Measurements from ENCODE around the gene SLC16A3. TPM values are rescaled to one million over a fixed set of nuclear protein-coding genes. Genes with fewer than 3 reads are reported as not detected.

The SLC16A3 gene
- total and polyA plus RNA-seq, 2 donors (not counting 3 experiments of a cell fraction or from before 2014, with no cell fraction given), result 95.9 to 171 TPM

GRCh38 chr17:82202981-82203380, 25.9 kb upstream of the SLC16A3 start:
- intact Hi-C loops (cut with micrococcal nuclease), result no loop called here
- DNase-seq (ENCODE audit: low read depth, low spot score) (no peak), FAIRE-seq (no peak)
- H3K9me3 ChIP-seq (replicated peaks; ENCODE audit: control insufficient read depth, insufficient read depth, low read length), result no peaks in the 10 kb centered on the region
- no peaks in the 10 kb centered on the region for H4K20me1 ChIP-seq (replicated peaks; ENCODE audit: control insufficient read depth, extremely low read depth, insufficient read depth, low read length)
- no peaks in the 10 kb centered on the region for H3K27me3 ChIP-seq (ENCODE audit: control insufficient read depth in 2 of 2, insufficient read depth in 2 of 2, low read length in 2 of 2)
- POLR2A ChIA-PET, result no interaction called here
- no TSS peak for BruUV-seq (replicated peaks)
- no peak overlapping the region for H3K4me2 ChIP-seq (ENCODE audit: insufficient read depth, low read length)
- H3K4me3 ChIP-seq (replicated peaks in 1 of 3; ENCODE audit: insufficient read depth in 1 of 3, low read depth in 1 of 3, low read length in 3 of 3), result no peak overlapping the region
- no peak overlapping the region for H3K9ac ChIP-seq (replicated peaks; ENCODE audit: extremely low read depth, insufficient read depth, low read length)
- H3K79me2 ChIP-seq (ENCODE audit: control insufficient read depth, insufficient read depth, low read length), result no peaks in the 10 kb centered on the region
- no peaks in the 10 kb centered on the region for H3K36me3 ChIP-seq (ENCODE audit: control insufficient read depth in 2 of 2, extremely low read depth in 1 of 2, insufficient read depth in 2 of 2, low read length in 2 of 2)
- no peaks in the 10 kb centered on the region for H3K9me1 ChIP-seq (replicated peaks; ENCODE audit: control insufficient read depth, extremely low read depth, insufficient read depth, low read length)
- H3K4me1 ChIP-seq (ENCODE audit: control insufficient read depth, extremely low read depth, insufficient read depth, low read length), result peaks cover 7% of the 10 kb centered on the region
- H2AFZ ChIP-seq (ENCODE audit: low read depth, low read length), result no peak overlapping the region
- dilution Hi-C loops (cut with MboI; ENCODE audit: extremely low pct_ligation_motif_present, low sequenced_read_pairs), result no loop called here
- TF ChIP-seq POLR2A (IDR thresholded peaks at IDR 0.05; ENCODE audit: low read depth, low read length), result no peak
- TF ChIP-seq MYC (IDR thresholded peaks at IDR 0.05; ENCODE audit: low read depth, low read length), result no peak
- no peak for TF ChIP-seq POLR2AphosphoS5 (IDR thresholded peaks at IDR 0.05; ENCODE audit: insufficient read depth, low read depth, low read length)
- no peak for TF ChIP-seq FOS (IDR thresholded peaks at IDR 0.05; ENCODE audit: borderline replicate concordance, insufficient read depth, low read length)
- no peak for TF ChIP-seq JUN (IDR thresholded peaks at IDR 0.05; ENCODE audit: borderline replicate concordance, insufficient read depth, insufficient read length, low read depth)
- no peak for TF ChIP-seq EZH2 (IDR thresholded peaks at IDR 0.05; ENCODE audit: borderline replicate concordance, low read depth, low read length, severe bottlenecking)
- TF ChIP-seq GATA2 (IDR thresholded peaks at IDR 0.05; ENCODE audit: insufficient read depth, insufficient read length, low read depth, low read length), result no peak
- no peak for TF ChIP-seq CTCF (IDR thresholded peaks at IDR 0.05; ENCODE audit: extremely low read depth in 1 of 2, insufficient read depth in 1 of 2, low read depth in 1 of 2, low read length in 2 of 2)
- no peak for TF ChIP-seq MAX (IDR thresholded peaks at IDR 0.05; ENCODE audit: insufficient read depth, insufficient read length)
- H3K27ac ChIP-seq (ENCODE audit: insufficient read depth, low read depth, low read length), result no peak overlapping the region
- CTCF ChIA-PET, result interaction anchor here (1.6 kb wide), 1 partner anchor 172 kb away, joined by 6 read pairs; no protein-coding TSS in a partner anchor
